ENCODE measurements around the gene EXD2. TPM values are rescaled to one million over a fixed set of nuclear protein-coding genes. Genes with fewer than 3 reads are reported as not detected.
"Not testable (repeated sequence)": the region's sequence is repeated elsewhere in the genome, so short reads cannot be mapped to it uniquely, and the experiment has no call there.

Gene EXD2
- total RNA-seq, 1 experiment from 2014 or later, result 26.2 TPM

GRCh38 chr14:69154779-69155178 is 36.5 kb upstream of the EXD2 start:
- Mint-ChIP-seq H3K36me3 (no peaks in the 10 kb centered on the region), H3K4me3 (peak overlapping the region; percentile 45), H3K27ac (no peak overlapping the region), H3K4me1 (peaks cover 28% of the 10 kb centered on the region), H3K9me3 (no peaks in the 10 kb centered on the region), H3K27me3 (ENCODE audit: low read depth) (peaks cover 14% of the 10 kb centered on the region)
- TF ChIP-seq NR2C2 (CRISPR knock-in tag; IDR thresholded peaks at IDR 0.05), result no peak
- TF ChIP-seq E2F1 (CRISPR knock-in tag; IDR thresholded peaks at IDR 0.05), result no peak
- CTCF ChIA-PET, result no interaction called here
- POLR2A ChIA-PET, result no interaction called here
- DNase-seq (ENCODE audit: low spot score) (no peak), ATAC-seq (peak; percentile 10)

- peaks cover 14% of the 10 kb centered on the region for H3K27me3 Mint-ChIP-seq (ENCODE audit: low read depth)
- H3K4me3 Mint-ChIP-seq, result no peak overlapping the region
- ChIA-PET CTCF (no interaction called here), POLR2A (no interaction called here)
- DNase-seq (ENCODE audit: low spot score) (no peak), ATAC-seq (no peak)
- no peaks in the 10 kb centered on the region for H3K36me3 Mint-ChIP-seq
- H3K9me3 Mint-ChIP-seq, result peaks cover 4% of the 10 kb centered on the region
- H3K27ac Mint-ChIP-seq, result no peak overlapping the region
- no peak for TF ChIP-seq USF2 (CRISPR knock-in tag; IDR thresholded peaks at IDR 0.05)
- peaks cover 14% of the 10 kb centered on the region for H3K4me1 Mint-ChIP-seq
Measured at GRCh38 chr14:69156224-69156623, 35.1 kb upstream of the EXD2 start.

- peaks cover 32% of the 10 kb centered on the region for H3K27me3 Mint-ChIP-seq (ENCODE audit: low read depth)
- ChIA-PET CTCF (no interaction called here), POLR2A (no interaction called here)
- H3K4me1 Mint-ChIP-seq, result no peaks in the 10 kb centered on the region
- H3K36me3 Mint-ChIP-seq, result peaks cover 7% of the 10 kb centered on the region
- DNase-seq (ENCODE audit: low spot score) (no peak), ATAC-seq (no peak)
- TF ChIP-seq USF1 (CRISPR knock-in tag; IDR thresholded peaks at IDR 0.05), result no peak
- no peak for TF ChIP-seq ZBTB21 (CRISPR knock-in tag; IDR thresholded peaks at IDR 0.05; ENCODE audit: borderline replicate concordance)
- no peak for TF ChIP-seq IRF2 (CRISPR knock-in tag; IDR thresholded peaks at IDR 0.05; ENCODE audit: borderline replicate concordance, low read depth)
- no peak for TF ChIP-seq ZNF416 (CRISPR knock-in tag; IDR thresholded peaks at IDR 0.05)
- no peak for TF ChIP-seq GTF2I (CRISPR knock-in tag; conservative IDR thresholded peaks at IDR 0.05)
- no peak for TF ChIP-seq SMAD4 (CRISPR knock-in tag; IDR thresholded peaks at IDR 0.05)
- no peak for TF ChIP-seq ZNF512 (CRISPR knock-in tag; IDR thresholded peaks at IDR 0.05; ENCODE audit: borderline replicate concordance)
- no peak for TF ChIP-seq ZNF121 (CRISPR knock-in tag; IDR thresholded peaks at IDR 0.05)
- TF ChIP-seq ATF1 (CRISPR knock-in tag; IDR thresholded peaks at IDR 0.05), result no peak
- TF ChIP-seq ZNF425 (CRISPR knock-in tag; conservative IDR thresholded peaks at IDR 0.05), result no peak
- no peak for TF ChIP-seq FOXP4 (CRISPR knock-in tag; IDR thresholded peaks at IDR 0.05)
- no peak for TF ChIP-seq NR2C2 (CRISPR knock-in tag; IDR thresholded peaks at IDR 0.05)
- no peak for TF ChIP-seq ZNF317 (CRISPR knock-in tag; IDR thresholded peaks at IDR 0.05; ENCODE audit: borderline replicate concordance, low read depth)
- TF ChIP-seq IRF1 (CRISPR knock-in tag; IDR thresholded peaks at IDR 0.05), result no peak
- no peak for TF ChIP-seq TEAD1 (CRISPR knock-in tag; IDR thresholded peaks at IDR 0.05)
- no peak for TF ChIP-seq OVOL2 (CRISPR knock-in tag; IDR thresholded peaks at IDR 0.05; ENCODE audit: borderline replicate concordance)
- TF ChIP-seq GABPB1 (CRISPR knock-in tag; IDR thresholded peaks at IDR 0.05), result no peak
- TF ChIP-seq ESRRA (CRISPR knock-in tag; IDR thresholded peaks at IDR 0.05; ENCODE audit: borderline replicate concordance), result no peak
- no peak for TF ChIP-seq ZNF671 (CRISPR knock-in tag; IDR thresholded peaks at IDR 0.05)
- no peak overlapping the region for H3K27ac Mint-ChIP-seq
- H3K9me3 Mint-ChIP-seq, result peaks cover 31% of the 10 kb centered on the region
- no peak overlapping the region for H3K4me3 Mint-ChIP-seq
Measured at GRCh38 chr14:69161590-69161989, 29.7 kb upstream of the EXD2 start.

GRCh38 chr14:69165787-69166186 is 25.5 kb upstream of the EXD2 start:
- H3K27ac Mint-ChIP-seq; DNase-seq (ENCODE audit: low spot score); POLR2A ChIA-PET; H3K36me3 Mint-ChIP-seq; H3K4me3 Mint-ChIP-seq; H3K4me1 Mint-ChIP-seq; ATAC-seq: not testable (repeated sequence)
- peaks cover 32% of the 10 kb centered on the region for H3K27me3 Mint-ChIP-seq (ENCODE audit: low read depth)
- peaks cover 31% of the 10 kb centered on the region for H3K9me3 Mint-ChIP-seq
- CTCF ChIA-PET, result interaction anchor here (0.6 kb wide), 1 partner anchor 102 kb away, joined by 3 read pairs; no protein-coding TSS in a partner anchor
